ENCODE results near the gene DYNLT3.

DYNLT3 gene

GRCh38 chrX:37815366-37815765, 32.0 kb downstream of the DYNLT3 start:
- Histone ChIP-seq H3K4me1 (ENCODE audit: insufficient read depth, poor library complexity, severe bottlenecking) (no peaks in the 10 kb centered on the region), H3K27me3 (ENCODE audit: insufficient read depth, poor library complexity, severe bottlenecking) (no peaks in the 10 kb centered on the region), H3K27ac (ENCODE audit: poor library complexity, severe bottlenecking) (no peak overlapping the region), H3K36me3 (ENCODE audit: low read depth) (no peaks in the 10 kb centered on the region), H3K4me3 (ENCODE audit: severe bottlenecking) (no peak overlapping the region), H3K9me3 (ENCODE audit: severe bottlenecking) (no peaks in the 10 kb centered on the region)
- no peak for ATAC-seq (ENCODE audit: low read depth)
- DNase-seq (ENCODE audit: low spot score): no peak
- TF ChIP-seq, protein P1, sequence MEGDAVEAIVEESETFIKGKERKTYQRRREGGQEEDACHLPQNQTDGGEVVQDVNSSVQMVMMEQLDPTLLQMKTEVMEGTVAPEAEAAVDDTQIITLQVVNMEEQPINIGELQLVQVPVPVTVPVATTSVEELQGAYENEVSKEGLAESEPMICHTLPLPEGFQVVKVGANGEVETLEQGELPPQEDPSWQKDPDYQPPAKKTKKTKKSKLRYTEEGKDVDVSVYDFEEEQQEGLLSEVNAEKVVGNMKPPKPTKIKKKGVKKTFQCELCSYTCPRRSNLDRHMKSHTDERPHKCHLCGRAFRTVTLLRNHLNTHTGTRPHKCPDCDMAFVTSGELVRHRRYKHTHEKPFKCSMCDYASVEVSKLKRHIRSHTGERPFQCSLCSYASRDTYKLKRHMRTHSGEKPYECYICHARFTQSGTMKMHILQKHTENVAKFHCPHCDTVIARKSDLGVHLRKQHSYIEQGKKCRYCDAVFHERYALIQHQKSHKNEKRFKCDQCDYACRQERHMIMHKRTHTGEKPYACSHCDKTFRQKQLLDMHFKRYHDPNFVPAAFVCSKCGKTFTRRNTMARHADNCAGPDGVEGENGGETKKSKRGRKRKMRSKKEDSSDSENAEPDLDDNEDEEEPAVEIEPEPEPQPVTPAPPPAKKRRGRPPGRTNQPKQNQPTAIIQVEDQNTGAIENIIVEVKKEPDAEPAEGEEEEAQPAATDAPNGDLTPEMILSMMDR (IDR thresholded peaks at IDR 0.05; ENCODE audit: poor library complexity, severe bottlenecking): no peak

DNA sequence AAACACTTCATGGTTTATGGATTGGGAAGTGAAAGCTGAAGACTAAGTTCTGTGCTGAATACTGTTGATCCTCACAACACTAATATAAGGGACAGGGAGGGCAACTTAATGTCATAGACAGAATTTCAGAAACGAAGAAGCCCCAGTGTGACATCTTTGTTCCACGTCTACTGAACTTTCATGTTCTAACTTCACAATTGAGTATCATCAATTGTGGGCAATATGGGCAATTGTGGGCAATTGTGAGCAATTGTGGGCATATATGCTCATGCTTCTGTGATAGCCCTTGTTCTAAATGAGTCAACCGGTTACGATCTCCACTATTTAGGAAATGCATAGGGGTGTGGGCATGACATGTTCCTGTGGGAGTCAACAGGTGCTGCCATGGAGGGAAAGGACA, 33.8 kb downstream of the DYNLT3 start:
- H3K27me3 ChIP-seq (ENCODE audit: insufficient read depth, poor library complexity, severe bottlenecking): no peaks in the 10 kb centered on the region
- ATAC-seq (ENCODE audit: low read depth): no peak
- no peak overlapping the region for H3K27ac ChIP-seq (ENCODE audit: poor library complexity, severe bottlenecking)
- no peaks in the 10 kb centered on the region for H3K4me1 ChIP-seq (ENCODE audit: insufficient read depth, poor library complexity, severe bottlenecking)
- no peak overlapping the region for H3K4me3 ChIP-seq (ENCODE audit: severe bottlenecking)
- no peaks in the 10 kb centered on the region for H3K36me3 ChIP-seq (ENCODE audit: low read depth)
- TF ChIP-seq, protein P1 (IDR thresholded peaks at IDR 0.05; ENCODE audit: poor library complexity, severe bottlenecking): no peak
- DNase-seq (ENCODE audit: low spot score): no peak
- no peaks in the 10 kb centered on the region for H3K9me3 ChIP-seq (ENCODE audit: severe bottlenecking)

DNA sequence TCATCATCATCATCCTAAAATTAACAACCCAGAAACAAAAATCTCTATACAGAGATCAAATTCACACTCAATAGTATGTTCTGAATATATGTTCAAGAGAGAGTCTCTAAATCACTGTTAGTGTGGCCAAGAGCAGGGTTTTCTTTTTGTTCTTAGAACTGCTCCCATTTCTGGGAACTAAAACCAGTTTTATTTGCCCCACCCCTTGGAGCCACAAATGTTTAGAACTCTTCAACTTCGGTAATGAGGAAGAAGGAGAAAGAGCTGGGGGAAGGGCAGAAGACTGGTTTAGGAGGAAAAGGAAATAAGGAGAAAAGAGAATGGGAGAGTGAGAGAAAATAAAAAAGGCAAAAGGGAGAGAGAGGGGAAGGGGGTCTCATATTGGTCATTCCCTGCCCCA, 35.3 kb downstream of the DYNLT3 start:
- H3K27me3 ChIP-seq (ENCODE audit: insufficient read depth, poor library complexity, severe bottlenecking): no peaks in the 10 kb centered on the region
- no peaks in the 10 kb centered on the region for H3K9me3 ChIP-seq (ENCODE audit: severe bottlenecking)
- ATAC-seq (ENCODE audit: low read depth): no peak
- no peaks in the 10 kb centered on the region for H3K36me3 ChIP-seq (ENCODE audit: low read depth)
- H3K4me1 ChIP-seq (ENCODE audit: insufficient read depth, poor library complexity, severe bottlenecking): no peaks in the 10 kb centered on the region
- H3K27ac ChIP-seq (ENCODE audit: poor library complexity, severe bottlenecking): no peak overlapping the region
- TF ChIP-seq, protein P1 (IDR thresholded peaks at IDR 0.05; ENCODE audit: poor library complexity, severe bottlenecking): no peak
- DNase-seq (ENCODE audit: low spot score): no peak
- H3K4me3 ChIP-seq (ENCODE audit: severe bottlenecking): no peak overlapping the region

GRCh38 chrX:37809970-37810369, 37.4 kb downstream of the DYNLT3 start:
- H3K4me1 ChIP-seq (ENCODE audit: insufficient read depth, poor library complexity, severe bottlenecking): no peaks in the 10 kb centered on the region
- no peaks in the 10 kb centered on the region for H3K27me3 ChIP-seq (ENCODE audit: insufficient read depth, poor library complexity, severe bottlenecking)
- ATAC-seq (ENCODE audit: low read depth) (no peak), DNase-seq (ENCODE audit: low spot score) (no peak)
- H3K9me3 ChIP-seq (ENCODE audit: severe bottlenecking): no peaks in the 10 kb centered on the region
- H3K36me3 ChIP-seq (ENCODE audit: low read depth): no peaks in the 10 kb centered on the region
- no peak overlapping the region for H3K4me3 ChIP-seq (ENCODE audit: severe bottlenecking)
- H3K27ac ChIP-seq (ENCODE audit: poor library complexity, severe bottlenecking): no peak overlapping the region
- TF ChIP-seq, protein P1 (IDR thresholded peaks at IDR 0.05; ENCODE audit: poor library complexity, severe bottlenecking): no peak

DNA sequence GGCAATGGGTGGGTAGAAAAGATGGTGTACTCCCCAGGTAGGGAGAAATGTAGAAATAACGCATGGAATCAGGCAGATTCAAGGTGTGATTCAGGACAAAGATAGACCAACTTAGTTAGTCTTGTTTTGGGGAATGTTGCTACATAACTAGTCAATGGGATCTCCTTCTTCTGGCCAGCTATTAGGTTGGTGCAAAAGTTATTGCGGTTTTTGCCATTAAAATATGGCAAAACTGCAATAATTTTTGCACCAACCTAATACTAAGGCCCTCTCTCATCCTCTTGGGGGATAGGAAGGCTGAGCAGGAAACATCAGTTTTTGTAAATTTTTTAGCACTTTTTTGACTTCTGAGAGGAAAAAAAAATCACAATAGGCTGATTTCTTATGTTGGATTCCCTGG, 44.3 kb downstream of the DYNLT3 start:
- Histone ChIP-seq H3K36me3 (ENCODE audit: low read depth) (no peaks in the 10 kb centered on the region), H3K27me3 (ENCODE audit: insufficient read depth, poor library complexity, severe bottlenecking) (no peaks in the 10 kb centered on the region), H3K4me3 (ENCODE audit: severe bottlenecking) (no peak overlapping the region), H3K27ac (ENCODE audit: poor library complexity, severe bottlenecking) (no peak overlapping the region), H3K4me1 (ENCODE audit: insufficient read depth, poor library complexity, severe bottlenecking) (no peaks in the 10 kb centered on the region), H3K9me3 (ENCODE audit: severe bottlenecking) (no peaks in the 10 kb centered on the region)
- DNase-seq (ENCODE audit: low spot score) (no peak), ATAC-seq (ENCODE audit: low read depth) (no peak)
- TF ChIP-seq, protein P1 (IDR thresholded peaks at IDR 0.05; ENCODE audit: poor library complexity, severe bottlenecking): no peak

All from RWPE2 (cell line).